PC-3 (cell line): ENCODE data around the gene LCK.

Source experiments
- EZH2 ChIP-seq: fragments of 300-600 bp; sonication (generic); IDR thresholded peaks from one replicate; pipeline ENCODE4 v1.6.1; 2017; ENCODE audit warnings: antibody characterized with exemption, mild to moderate bottlenecking, low read length; ENCODE audit not compliant: unreplicated experiment
- EZH2phosphoT487 ChIP-seq: fragments of 300-600 bp; sonication (generic); IDR thresholded peaks from 2 replicates; pipeline ENCODE4 v1.6.1; 2018; ENCODE audit warnings: mild to moderate bottlenecking, antibody characterized with exemption, low read length, borderline replicate concordance
- TF ChIP-seq, protein P1 (sequence below): fragments of 300-600 bp; sonication (generic); conservative IDR thresholded peaks from 2 replicates; pipeline ENCODE4 v1.5.1; 2017; ENCODE audit warnings: antibody characterized with exemption, low read depth, mild to moderate bottlenecking, low read length

DNA sequence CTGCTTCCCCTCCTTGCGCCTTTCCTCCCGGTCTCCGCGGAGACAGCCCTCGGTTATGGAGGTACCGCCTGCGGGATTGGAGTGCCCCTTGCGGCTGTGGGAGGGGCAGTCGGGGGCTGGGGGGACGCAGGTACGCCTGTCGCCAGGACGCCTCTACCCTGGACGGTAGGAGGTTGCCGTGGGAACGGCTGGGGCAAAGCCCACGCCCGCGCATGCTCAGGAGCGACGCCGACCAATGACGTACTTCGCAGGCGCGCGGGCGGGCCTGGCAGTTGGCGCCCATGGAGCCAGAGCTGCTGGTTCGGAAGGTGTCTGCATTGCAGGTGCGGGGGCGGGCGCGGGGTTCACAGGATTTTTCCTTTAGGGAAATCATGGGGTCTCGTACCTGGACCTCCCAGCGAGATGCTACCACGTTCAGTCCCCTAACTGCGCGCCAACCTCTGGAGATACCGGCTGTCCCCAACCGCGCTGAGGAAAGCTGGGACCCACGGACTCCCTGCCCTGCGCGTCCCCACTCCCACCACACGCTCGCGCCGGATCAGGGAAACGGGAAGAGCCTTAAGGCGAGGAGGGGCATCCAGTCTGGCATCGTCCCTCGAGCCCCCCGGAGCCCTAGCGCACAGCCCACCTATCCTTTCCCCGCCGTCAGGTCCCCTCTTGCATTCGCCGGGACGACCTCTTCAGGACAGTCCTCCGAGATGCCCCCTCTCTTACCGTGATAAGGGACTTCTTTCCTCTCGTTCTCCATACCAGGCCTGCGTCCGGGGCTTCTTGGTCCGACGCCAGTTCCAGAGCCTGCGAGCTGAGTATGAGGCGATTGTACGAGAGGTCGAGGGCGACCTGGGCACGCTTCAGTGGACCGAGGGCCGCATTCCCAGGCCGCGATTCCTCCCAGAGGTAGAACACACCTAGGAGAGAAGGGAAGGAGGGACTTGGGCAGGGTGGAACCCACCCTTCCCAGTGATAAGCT lies 45.4 kb upstream of the LCK start, which contains the start of gene IQCC:
- TF ChIP-seq, protein P1, sequence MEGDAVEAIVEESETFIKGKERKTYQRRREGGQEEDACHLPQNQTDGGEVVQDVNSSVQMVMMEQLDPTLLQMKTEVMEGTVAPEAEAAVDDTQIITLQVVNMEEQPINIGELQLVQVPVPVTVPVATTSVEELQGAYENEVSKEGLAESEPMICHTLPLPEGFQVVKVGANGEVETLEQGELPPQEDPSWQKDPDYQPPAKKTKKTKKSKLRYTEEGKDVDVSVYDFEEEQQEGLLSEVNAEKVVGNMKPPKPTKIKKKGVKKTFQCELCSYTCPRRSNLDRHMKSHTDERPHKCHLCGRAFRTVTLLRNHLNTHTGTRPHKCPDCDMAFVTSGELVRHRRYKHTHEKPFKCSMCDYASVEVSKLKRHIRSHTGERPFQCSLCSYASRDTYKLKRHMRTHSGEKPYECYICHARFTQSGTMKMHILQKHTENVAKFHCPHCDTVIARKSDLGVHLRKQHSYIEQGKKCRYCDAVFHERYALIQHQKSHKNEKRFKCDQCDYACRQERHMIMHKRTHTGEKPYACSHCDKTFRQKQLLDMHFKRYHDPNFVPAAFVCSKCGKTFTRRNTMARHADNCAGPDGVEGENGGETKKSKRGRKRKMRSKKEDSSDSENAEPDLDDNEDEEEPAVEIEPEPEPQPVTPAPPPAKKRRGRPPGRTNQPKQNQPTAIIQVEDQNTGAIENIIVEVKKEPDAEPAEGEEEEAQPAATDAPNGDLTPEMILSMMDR: no peak
- TF ChIP-seq EZH2 (no peak), EZH2phosphoT487 (no peak)
